Common myeloid progenitor, CD34-positive (primary cell): Measurements from ENCODE around the gene SYNE2.

Experiments used
- CTCF ChIA-PET: fragments of 350-600 bp; sonication (Branson Sonifier 250); formaldehyde crosslinking; loops from one replicate; lab custom pipeline; 2021; ENCODE audit warnings: antibody characterized with exemption; lab: Charles Lee
- POLR2A ChIA-PET: fragments of 350-600 bp; sonication (Branson Sonifier 250); formaldehyde crosslinking; loops from one replicate; lab custom pipeline; 2021; ENCODE audit warnings: antibody characterized with exemption; lab: Charles Lee
- DNase-seq, 3 donors: peaks; one replicate each; pipeline versions ENCODE4 v3.0.0 to v3.0.0-alpha.2; 2013
- H3K27ac ChIP-seq, 2 experiments: 1 replicate in 1 of 2; 2 replicates in 1 of 2; pipeline ENCODE4 v1.7.0; 2013; ENCODE audit warnings: inconsistent platforms in 2 of 2, low read length in 2 of 2, mild to moderate bottlenecking in 2 of 2, low read depth in 1 of 2, moderate library complexity in 1 of 2; ENCODE audit not compliant: severe bottlenecking in 2 of 2, insufficient read depth in 1 of 2, poor library complexity in 1 of 2
- H3K27me3 ChIP-seq, 5 experiments: replicated peaks in 2 of 5; 1 replicate in 3 of 5; 2 replicates in 2 of 5; pipeline versions ENCODE4 v1.6.1 to v1.7.0; 2013; ENCODE audit warnings: low read length in 4 of 5, mild to moderate bottlenecking in 2 of 5, moderate library complexity in 2 of 5, inconsistent platforms in 1 of 5; ENCODE audit not compliant: insufficient read depth in 5 of 5, control insufficient read depth in 4 of 5
- H3K36me3 ChIP-seq, 4 experiments: 1 replicate in 2 of 4; 2 replicates in 2 of 4; pipeline versions ENCODE4 v1.6.1 to v1.7.0; 2013; ENCODE audit warnings: low read length in 3 of 4, control low read depth in 1 of 4, mild to moderate bottlenecking in 1 of 4; ENCODE audit not compliant: control insufficient read depth in 4 of 4, insufficient read depth in 4 of 4
- H3K4me1 ChIP-seq, 4 experiments: 1 replicate in 3 of 4; 2 replicates in 1 of 4; pipeline versions ENCODE4 v1.6.1 to v1.7.1; 2013; ENCODE audit warnings: low read length in 3 of 4, mild to moderate bottlenecking in 3 of 4, control low read depth in 1 of 4, inconsistent platforms in 1 of 4, moderate library complexity in 1 of 4; ENCODE audit not compliant: control insufficient read depth in 4 of 4, insufficient read depth in 4 of 4; ENCODE audit errors: control extremely low read depth in 1 of 4
- H3K4me3 ChIP-seq, 7 experiments: 1 replicate in 4 of 7; 2 replicates in 3 of 7; pipeline versions ENCODE4 v1.5.1 to v1.7.0; 2013; ENCODE audit warnings: mild to moderate bottlenecking in 7 of 7, low read length in 6 of 7, moderate library complexity in 6 of 7, inconsistent platforms in 2 of 7, low read depth in 2 of 7, control low read depth in 1 of 7; ENCODE audit not compliant: insufficient read depth in 4 of 7, control insufficient read depth in 1 of 7; ENCODE audit errors: extremely low read depth in 1 of 7
- H3K9me3 ChIP-seq, 5 experiments: 1 replicate in 4 of 5; 2 replicates in 1 of 5; pipeline versions ENCODE4 v1.6.1 to v1.7.1; 2013; ENCODE audit warnings: low read length in 4 of 5, mild to moderate bottlenecking in 2 of 5, inconsistent platforms in 1 of 5, low read depth in 1 of 5, moderate library complexity in 1 of 5; ENCODE audit not compliant: control insufficient read depth in 4 of 5, insufficient read depth in 2 of 5; ENCODE audit errors: control extremely low read depth in 1 of 5
- WGBS: methylation state at CpG from one replicate; pipeline ENCODE4 v1.1.5; 2013; ENCODE audit not compliant: insufficient coverage; 5-methylcytosine and 5-hydroxymethylcytosine counted together

Gene SYNE2

DNA sequence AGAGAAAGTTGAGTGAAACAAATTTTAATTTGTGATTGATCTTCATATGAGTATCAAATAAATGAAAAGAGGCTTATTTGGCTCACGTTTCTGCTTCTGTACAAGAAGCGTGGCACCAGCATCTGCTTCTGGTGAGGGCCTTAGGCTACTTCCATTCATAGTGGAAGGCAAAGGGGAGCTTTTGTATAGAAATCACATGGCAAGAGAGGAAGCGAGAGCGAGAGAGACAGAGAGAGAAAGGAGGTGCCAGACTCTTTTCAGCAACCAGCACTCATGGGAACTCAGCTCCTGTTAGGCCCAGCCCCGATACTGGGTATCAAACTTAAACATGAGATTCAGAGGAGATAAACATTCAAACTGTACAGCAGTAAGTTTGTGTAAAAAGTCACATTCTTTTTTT, 121.4 kb downstream of the SYNE2 start:
- ChIA-PET POLR2A (no interaction called here), CTCF (interaction anchor here (1.0 kb wide), 1 partner anchor 45 kb away, joined by 3 read pairs; no protein-coding TSS in a partner anchor)
- Histone ChIP-seq H3K4me1 (no peaks in the 10 kb centered on the region), H3K27ac (no peak overlapping the region), H3K4me3 (no peak overlapping the region), H3K36me3 (no peaks in the 10 kb centered on the region), H3K27me3 (no peaks in the 10 kb centered on the region), H3K9me3 (no peaks in the 10 kb centered on the region)
- no peak for DNase-seq
- 98% methylated on average over 5 of the region's 5 CpGs for WGBS

DNA sequence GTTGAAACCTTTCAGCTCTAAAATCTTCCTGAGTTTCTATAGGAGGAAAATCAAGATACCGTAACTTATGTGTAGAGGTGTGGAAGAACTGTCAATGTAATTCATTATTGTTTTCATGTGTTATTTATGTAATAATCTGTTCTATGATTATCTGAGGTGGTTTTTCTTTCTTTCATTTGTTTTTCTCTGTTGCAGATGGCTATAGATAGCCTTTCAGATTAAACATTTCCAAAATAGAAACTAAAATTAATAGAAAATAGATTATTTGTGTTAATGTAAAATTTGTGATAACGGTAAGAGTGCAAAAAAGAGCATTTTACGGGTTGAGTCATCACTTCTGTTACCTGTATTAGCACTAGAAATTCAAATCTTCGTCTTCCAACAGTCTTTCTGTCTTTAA, 128.8 kb downstream of the SYNE2 start:
- ChIA-PET CTCF (interaction anchor here (0.8 kb wide), 1 partner anchor 11 kb away, joined by 5 read pairs; no protein-coding TSS in a partner anchor), POLR2A (no interaction called here)
- Histone ChIP-seq H3K27me3 (no peaks in the 10 kb centered on the region), H3K4me3 (no peak overlapping the region), H3K9me3 (no peaks in the 10 kb centered on the region), H3K4me1 (no peaks in the 10 kb centered on the region), H3K36me3 (no peaks in the 10 kb centered on the region), H3K27ac (no peak overlapping the region)
- DNase-seq: no peak
- WGBS: 100% methylated on average over 1 of the region's 4 CpGs

DNA sequence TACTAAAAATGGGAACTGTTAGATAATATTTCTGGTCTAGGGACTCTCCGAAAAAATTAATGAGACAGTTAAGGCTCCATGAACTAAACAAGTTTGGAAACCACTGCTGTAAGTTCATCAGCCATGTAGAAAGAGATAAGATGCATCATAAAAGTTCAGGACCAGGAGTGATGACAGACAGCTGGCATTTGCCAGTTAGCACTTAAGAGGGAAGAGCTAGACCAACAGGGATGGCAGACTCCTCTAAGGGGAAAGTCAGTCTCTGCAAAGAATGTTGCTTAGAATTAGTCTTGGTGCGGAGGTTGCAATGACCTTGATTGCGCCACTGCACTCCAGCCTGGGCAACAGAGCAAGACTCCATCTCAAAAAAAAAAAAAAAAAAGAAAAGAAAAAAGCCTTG, 129.4 kb downstream of the SYNE2 start:
- CTCF ChIA-PET: interaction anchor here (0.8 kb wide), 1 partner anchor 10 kb away, joined by 5 read pairs; no protein-coding TSS in a partner anchor
- no peak for DNase-seq
- Histone ChIP-seq H3K4me3 (no peak overlapping the region), H3K27me3 (no peaks in the 10 kb centered on the region), H3K9me3 (no peaks in the 10 kb centered on the region), H3K4me1 (no peaks in the 10 kb centered on the region), H3K27ac (no peak overlapping the region), H3K36me3 (no peaks in the 10 kb centered on the region)
- WGBS: 100% methylated on average over 1 of the region's 3 CpGs
- POLR2A ChIA-PET: no interaction called here

DNA sequence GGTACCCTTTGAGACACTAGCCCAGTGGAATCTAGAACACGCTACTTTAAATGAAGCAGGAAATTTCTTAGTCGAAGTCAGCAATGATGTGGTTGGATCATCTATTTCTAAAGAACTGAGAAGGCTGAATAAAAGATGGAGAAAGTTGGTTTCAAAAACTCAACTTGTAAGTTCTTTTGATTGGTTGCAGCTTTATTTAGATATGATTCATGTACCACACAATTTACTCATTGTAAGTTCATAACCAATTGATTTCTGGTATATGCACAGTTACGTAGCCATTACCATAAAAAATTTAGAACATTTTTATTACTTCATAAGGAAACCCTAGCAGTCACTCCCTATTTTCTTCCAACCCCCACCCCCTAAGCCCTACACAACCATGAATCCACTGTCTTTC, 129.8 kb downstream of the SYNE2 start:
- no peaks in the 10 kb centered on the region for H3K4me1 ChIP-seq
- no peaks in the 10 kb centered on the region for H3K36me3 ChIP-seq
- no peak for DNase-seq
- H3K9me3 ChIP-seq: no peaks in the 10 kb centered on the region
- no peaks in the 10 kb centered on the region for H3K27me3 ChIP-seq
- WGBS: 100% methylated on average over 1 of the region's 3 CpGs
- ChIA-PET POLR2A (no interaction called here), CTCF (no interaction called here)
- H3K27ac ChIP-seq: no peak overlapping the region
- H3K4me3 ChIP-seq: no peak overlapping the region

DNA sequence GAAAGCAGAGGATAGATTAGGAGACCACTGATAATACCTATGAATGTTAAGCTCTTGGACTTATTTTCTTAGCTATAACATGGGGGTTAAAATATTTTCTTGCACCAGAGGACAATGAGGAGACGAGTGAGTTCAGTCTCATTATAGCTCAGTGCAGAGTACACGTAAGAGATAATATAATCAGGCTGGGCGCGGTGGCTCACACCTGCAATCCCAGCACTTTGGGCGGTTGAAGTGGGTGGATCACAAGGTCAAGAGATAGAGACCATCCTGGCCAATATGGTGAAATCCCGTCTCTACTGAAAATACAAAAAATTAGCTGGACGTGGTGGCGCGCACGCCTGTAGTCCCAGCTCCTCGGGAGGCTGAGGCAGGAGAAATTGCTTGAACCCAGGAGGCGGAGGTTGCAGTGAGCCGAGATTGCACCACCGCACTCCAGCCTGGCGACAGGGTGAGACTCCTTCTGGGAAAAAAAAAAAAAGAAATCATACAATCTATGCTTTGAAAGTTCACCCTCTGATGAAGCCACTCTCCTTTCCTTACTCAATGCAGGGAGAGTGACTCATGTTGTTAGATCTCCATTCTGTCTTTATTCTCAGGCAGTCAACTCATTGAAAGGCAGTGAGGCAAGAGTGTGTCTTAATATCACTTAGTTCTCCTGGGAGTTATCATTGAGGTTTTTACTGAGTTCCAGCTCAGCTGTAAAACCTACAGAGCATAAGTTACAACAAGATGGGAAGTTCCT, 134.2 kb downstream of the SYNE2 start:
- no peak overlapping the region for H3K4me3 ChIP-seq
- DNase-seq: no peak
- CTCF ChIA-PET: no interaction called here

DNA sequence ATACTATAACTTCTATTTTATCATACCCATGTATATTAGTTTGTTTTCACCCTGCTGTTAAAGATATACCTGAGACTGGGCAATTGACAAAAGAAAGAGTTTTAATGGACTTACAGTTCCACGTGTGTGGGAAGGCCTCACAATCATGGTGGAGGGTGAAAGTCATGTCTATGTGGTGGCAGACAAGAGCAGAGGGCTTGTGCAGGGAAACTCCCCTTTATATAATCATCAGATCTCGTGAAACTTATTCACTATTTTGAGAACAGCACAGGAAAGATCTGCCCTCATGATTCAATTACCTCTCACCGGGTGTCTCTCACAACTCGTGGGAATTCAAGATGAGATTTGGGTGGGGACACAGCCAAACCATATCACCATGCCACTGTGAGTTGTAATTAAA, 135.8 kb downstream of the SYNE2 start:
- WGBS: no CpG with 5 or more reads among the region's 4 CpGs

More for the DNA sequence above, 134.2 kb downstream of the SYNE2 start:
- Histone ChIP-seq H3K27ac (no peak overlapping the region), H3K27me3 (no peaks in the 10 kb centered on the region), H3K36me3 (no peaks in the 10 kb centered on the region), H3K9me3 (no peaks in the 10 kb centered on the region), H3K4me1 (peaks cover 0 to 3% (median 0%) of the 10 kb centered on the region in 4 experiments)
- POLR2A ChIA-PET: no interaction called here
- WGBS: 100% methylated on average over 10 of the region's 15 CpGs

DNA sequence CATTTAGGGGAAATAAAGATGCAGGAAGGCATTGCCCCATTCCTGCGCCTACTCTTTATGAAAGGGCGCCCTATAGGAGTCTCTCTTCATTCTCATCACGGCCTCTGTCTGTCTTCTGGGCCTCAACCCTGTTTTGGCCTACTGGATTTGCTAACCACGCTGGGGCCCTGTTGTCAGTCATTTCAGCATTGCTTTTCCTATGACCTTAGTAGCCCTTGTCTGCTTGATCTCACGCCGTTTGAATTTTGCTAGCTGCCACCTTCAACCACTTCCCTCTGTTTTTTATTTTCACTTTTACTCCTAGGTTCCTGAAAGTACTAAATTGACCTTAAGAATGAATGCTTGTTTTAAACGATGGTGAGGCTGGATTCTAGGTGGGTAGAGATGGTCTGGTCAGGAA, 139.0 kb downstream of the SYNE2 start:
- CTCF ChIA-PET: interaction anchor here (1.7 kb wide), 1 partner anchor 10 kb away, joined by 5 read pairs; no protein-coding TSS in a partner anchor
- Histone ChIP-seq H3K4me3 (peak overlapping the region in 2 of 7 experiments; percentile 24 to 30), H3K9me3 (no peaks in the 10 kb centered on the region), H3K36me3 (no peaks in the 10 kb centered on the region), H3K4me1 (peaks cover 0 to 3% (median 0%) of the 10 kb centered on the region in 4 experiments), H3K27ac (no peak overlapping the region), H3K27me3 (no peaks in the 10 kb centered on the region)
- WGBS: 45% methylated on average over 5 of the region's 7 CpGs
- POLR2A ChIA-PET: no interaction called here
- DNase-seq: peak; percentile 3 to 51 (median 45)

More for the DNA sequence above, 135.8 kb downstream of the SYNE2 start:
- CTCF ChIA-PET: interaction anchor here (0.8 kb wide), 1 partner anchor 12 kb away, joined by 4 read pairs; no protein-coding TSS in a partner anchor
- POLR2A ChIA-PET: no interaction called here
- Histone ChIP-seq H3K27me3 (no peaks in the 10 kb centered on the region), H3K36me3 (no peaks in the 10 kb centered on the region), H3K9me3 (no peaks in the 10 kb centered on the region), H3K4me1 (peaks cover 0 to 3% (median 0%) of the 10 kb centered on the region in 4 experiments), H3K27ac (no peak overlapping the region), H3K4me3 (no peak overlapping the region)
- DNase-seq: no peak
